IMR-90 (cell line): ENCODE measurements around the gene MRPL54. TPM values are rescaled to one million over a fixed set of nuclear protein-coding genes. Genes with fewer than 3 reads are reported as not detected.

Source experiments
- ATAC-seq: fragments of 200-7000 bp; cut with Tn5 transposase; 2 replicates; pipeline ENCODE4 v1.9.1; 2020; ENCODE audit warnings: low read depth, mild to moderate bottlenecking, moderate library complexity
- BruUV-seq: library from RNA; stranded (reverse); fragments of 400-500 nt; replicated peaks from 2 replicates; lab custom pipeline; 2021; lab: Mats Ljungman, UMichigan
- CTCF ChIA-PET: fragments of 300-600 bp; formaldehyde crosslinking; extraction: SDS; loops from one replicate; lab custom pipeline; 2021; ENCODE audit warnings: antibody characterized with exemption; lab: Yijun Ruan, JAX
- POLR2A ChIA-PET: fragments of 300-600 bp; sonication (Branson Sonifier 250); formaldehyde crosslinking; loops from one replicate; lab custom pipeline; 2022; ENCODE audit warnings: antibody characterized with exemption; ENCODE audit not compliant: unreplicated experiment; lab: Charles Lee
- DNase-seq: peaks from one replicate; pipeline ENCODE4 v3.0.0; 2013
- H2AFZ ChIP-seq: replicated peaks from 2 replicates; pipeline ENCODE3; 2013; ENCODE audit warnings: low read length, mild to moderate bottlenecking; ENCODE audit not compliant: poor library complexity
- H2AK5ac ChIP-seq: 2 replicates; pipeline ENCODE4 v1.6.1; 2013; ENCODE audit warnings: low read depth, low read length, inconsistent platforms
- H2AK9ac ChIP-seq: replicated peaks from 2 replicates; pipeline ENCODE3; 2013; ENCODE audit warnings: mild to moderate bottlenecking, low read depth, low read length, moderate library complexity; ENCODE audit not compliant: poor library complexity
- H2BK120ac ChIP-seq: 2 replicates; pipeline ENCODE4 v1.6.1; 2013; ENCODE audit warnings: low read depth, low read length, inconsistent platforms
- H2BK15ac ChIP-seq: 3 replicates; pipeline ENCODE4 v1.6.1; 2013; ENCODE audit warnings: low read depth, low read length, inconsistent platforms
- H2BK20ac ChIP-seq: 2 replicates; pipeline ENCODE4 v1.6.1; 2013; ENCODE audit warnings: low read depth, mild to moderate bottlenecking, inconsistent platforms, low read length, moderate library complexity
- H2BK5ac ChIP-seq: 2 replicates; pipeline ENCODE4 v1.6.1; 2013; ENCODE audit warnings: mild to moderate bottlenecking, low read depth, low read length, inconsistent platforms; ENCODE audit not compliant: poor library complexity, severe bottlenecking
- H3K14ac ChIP-seq: replicated peaks from 2 replicates; pipeline ENCODE4 v1.6.1; 2013; ENCODE audit warnings: low read depth, low read length, inconsistent platforms
- H3K18ac ChIP-seq: 2 replicates; pipeline ENCODE4 v1.6.1; 2013; ENCODE audit warnings: low read depth, low read length, control low read depth
- H3K23ac ChIP-seq: 2 replicates; pipeline ENCODE4 v1.6.1; 2013; ENCODE audit warnings: low read depth, low read length, inconsistent platforms
- H3K27ac ChIP-seq: 2 replicates; pipeline ENCODE4 v1.5.1; 2013; ENCODE audit warnings: mild to moderate bottlenecking, control low read depth, low read length; ENCODE audit not compliant: insufficient read depth
- H3K27me3 ChIP-seq: 2 replicates; pipeline ENCODE4 v1.6.1; 2013; ENCODE audit warnings: low read length; ENCODE audit not compliant: control insufficient read depth, insufficient read depth
- H3K36me3 ChIP-seq: 2 replicates; pipeline ENCODE4 v1.6.1; 2013; ENCODE audit warnings: low read length, mixed read lengths; ENCODE audit not compliant: control insufficient read depth, insufficient read depth
- H3K4ac ChIP-seq: 2 replicates; pipeline ENCODE4 v1.6.1; 2013; ENCODE audit warnings: low read depth, low read length, inconsistent platforms
- H3K4me1 ChIP-seq: 2 replicates; pipeline ENCODE4 v1.6.1; 2013; ENCODE audit warnings: low read length, mixed read lengths; ENCODE audit not compliant: control insufficient read depth, insufficient read depth
- H3K4me2 ChIP-seq: 2 replicates; pipeline ENCODE4 v1.6.1; 2013; ENCODE audit warnings: low read depth, mild to moderate bottlenecking, control low read depth, low read length, moderate library complexity
- H3K4me3 ChIP-seq: 2 replicates; pipeline ENCODE4 v1.5.1; 2013; ENCODE audit warnings: low read depth, mild to moderate bottlenecking, control low read depth, low read length, moderate library complexity; ENCODE audit not compliant: insufficient read depth
- H3K56ac ChIP-seq: 2 replicates; pipeline ENCODE4 v1.6.1; 2013; ENCODE audit warnings: low read length, inconsistent platforms; ENCODE audit not compliant: insufficient read depth; ENCODE audit errors: extremely low read depth
- H3K79me1 ChIP-seq, 2 experiments: 2 replicates each; pipeline ENCODE4 v1.6.1; 2013; ENCODE audit warnings: low read length in 2 of 2, inconsistent platforms in 1 of 2, low read depth in 1 of 2
- H3K9ac ChIP-seq: 2 replicates; pipeline ENCODE4 v1.6.1; 2013; ENCODE audit warnings: low read depth, low read length, control low read depth
- H3K9me1 ChIP-seq: 2 replicates; pipeline ENCODE4 v1.6.1; 2013; ENCODE audit warnings: low read length, inconsistent platforms; ENCODE audit not compliant: insufficient read depth
- H3K9me3 ChIP-seq: 2 replicates; pipeline ENCODE4 v1.6.1; 2013; ENCODE audit warnings: low read length; ENCODE audit not compliant: control insufficient read depth, insufficient read depth
- H4K20me1 ChIP-seq: 2 replicates; pipeline ENCODE4 v1.6.1; 2013; ENCODE audit warnings: low read length, inconsistent platforms; ENCODE audit not compliant: insufficient read depth
- H4K5ac ChIP-seq: 2 replicates; pipeline ENCODE4 v1.6.1; 2013; ENCODE audit warnings: mild to moderate bottlenecking, low read depth, low read length, control low read depth
- H4K8ac ChIP-seq, 2 experiments: 2 replicates each; pipeline ENCODE4 v1.6.1; 2013; ENCODE audit warnings: low read depth in 2 of 2, low read length in 2 of 2, control low read depth in 1 of 2, inconsistent platforms in 1 of 2
- H4K91ac ChIP-seq: 2 replicates; pipeline ENCODE4 v1.6.1; 2013; ENCODE audit warnings: low read depth, low read length, inconsistent platforms; ENCODE audit not compliant: insufficient read depth
- BHLHE40 ChIP-seq: fragments of 150-350 bp; IDR thresholded peaks from 2 replicates; pipeline ENCODE4 v1.6.1; 2016; ENCODE audit warnings: mild to moderate bottlenecking, low read depth, low read length
- CEBPB ChIP-seq: IDR thresholded peaks from 2 replicates; pipeline ENCODE4 v1.6.1; 2012; ENCODE audit warnings: low read depth, low read length, improper control_type of control experiment
- CHD1 ChIP-seq: IDR thresholded peaks from 2 replicates; pipeline ENCODE4 v1.6.1; 2012; ENCODE audit warnings: low read depth, low read length, improper control_type of control experiment
- FOS ChIP-seq: fragments of 150-350 bp; IDR thresholded peaks from 2 replicates; pipeline ENCODE4 v1.6.1; 2016; ENCODE audit warnings: low read depth, low read length
- MAFK ChIP-seq: IDR thresholded peaks from 2 replicates; pipeline ENCODE4 v1.6.1; 2012; ENCODE audit warnings: low read depth, low read length, improper control_type of control experiment
- MAZ ChIP-seq: IDR thresholded peaks from 2 replicates; pipeline ENCODE4 v1.6.1; 2012; ENCODE audit warnings: low read depth, mild to moderate bottlenecking, low read length, improper control_type of control experiment, moderate library complexity, borderline replicate concordance
- MXI1 ChIP-seq: IDR thresholded peaks from 2 replicates; pipeline ENCODE4 v1.6.1; 2012; ENCODE audit warnings: low read depth, mild to moderate bottlenecking, low read length, moderate library complexity, borderline replicate concordance
- NFE2L2 ChIP-seq: fragments of 150-350 bp; IDR thresholded peaks from 2 replicates; pipeline ENCODE4 v1.6.1; 2016; ENCODE audit warnings: low read depth, mild to moderate bottlenecking, low read length
- POLR2A ChIP-seq: IDR thresholded peaks from 2 replicates; pipeline ENCODE4 v1.6.1; 2012; ENCODE audit warnings: mild to moderate bottlenecking, low read depth, low read length
- RCOR1 ChIP-seq: IDR thresholded peaks from 2 replicates; pipeline ENCODE4 v1.6.1; 2012; ENCODE audit warnings: mild to moderate bottlenecking, low read length, improper control_type of control experiment; ENCODE audit not compliant: insufficient replicate concordance
- RFX5 ChIP-seq: IDR thresholded peaks from 2 replicates; pipeline ENCODE4 v1.8.0; 2012; ENCODE audit warnings: low read depth, mild to moderate bottlenecking, low read length, moderate library complexity
- SMC3 ChIP-seq: fragments of 150-350 bp; IDR thresholded peaks from 2 replicates; pipeline ENCODE4 v1.6.1; 2016; ENCODE audit warnings: low read depth, mild to moderate bottlenecking, antibody characterized with exemption, low read length, moderate library complexity
- WGBS, 2 experiments: methylation state at CpG; one replicate each; pipeline versions ENCODE4 v1.1.5 to v1.1.7; 2013; ENCODE audit warnings: missing lambda C conversion rate in 2 of 2; ENCODE audit not compliant: insufficient read length in 1 of 2; ENCODE audit errors: extremely low coverage in 2 of 2; 5-methylcytosine and 5-hydroxymethylcytosine counted together
- dilution Hi-C: fragments of 300-500 bp; cut with HindIII; formaldehyde crosslinking; loops from one replicate; pipeline ENCODE4 v1.14.3; 2018; ENCODE audit warnings: low sequenced_read_pairs; ENCODE audit not compliant: unreplicated experiment
- in situ Hi-C: fragments of 300-500 bp; cut with MboI; formaldehyde crosslinking; loops from 3 replicates; pipeline ENCODE4 v1.14.3; 2019; ENCODE audit warnings: low sequenced_read_pairs, inconsistent platforms, mixed read lengths
- intact Hi-C: fragments of 100-400 bp; cut with micrococcal nuclease; formaldehyde crosslinking; loops from 2 replicates; pipeline ENCODE4 v1.10.0; 2022
- polyA plus RNA-seq, 3 experiments: library from polyadenylated mRNA; depleted of rRNA; stranded (reverse); fragments of >200 nt; gene quantifications; 2 replicates each; pipeline ENCODE4 v1.2.3, GENCODE V29; 2012; ENCODE audit warnings: low replicate concordance in 1 of 3
- total RNA-seq: library from RNA; depleted of rRNA; stranded (reverse); fragments of >200 nt; gene quantifications from 2 replicates; pipeline ENCODE4 v1.2.3, GENCODE V29; 2012
- TF ChIP-seq, protein P1 (sequence below): fragments of 150-350 bp; IDR thresholded peaks from 2 replicates; pipeline ENCODE4 v1.6.1; 2017; ENCODE audit warnings: mild to moderate bottlenecking, antibody characterized with exemption, low read length, low read depth
- TF ChIP-seq, protein P2 (sequence below): fragments of 150-350 bp; IDR thresholded peaks from 2 replicates; pipeline ENCODE4 v1.6.1; 2016; ENCODE audit warnings: low read depth, mild to moderate bottlenecking, low read length, moderate library complexity, borderline replicate concordance

Gene MRPL54
- total and polyA plus RNA-seq, 2 of the 4 experiments (the other 2 are of a cell fraction) = 55.9 to 75.7 TPM

DNA sequence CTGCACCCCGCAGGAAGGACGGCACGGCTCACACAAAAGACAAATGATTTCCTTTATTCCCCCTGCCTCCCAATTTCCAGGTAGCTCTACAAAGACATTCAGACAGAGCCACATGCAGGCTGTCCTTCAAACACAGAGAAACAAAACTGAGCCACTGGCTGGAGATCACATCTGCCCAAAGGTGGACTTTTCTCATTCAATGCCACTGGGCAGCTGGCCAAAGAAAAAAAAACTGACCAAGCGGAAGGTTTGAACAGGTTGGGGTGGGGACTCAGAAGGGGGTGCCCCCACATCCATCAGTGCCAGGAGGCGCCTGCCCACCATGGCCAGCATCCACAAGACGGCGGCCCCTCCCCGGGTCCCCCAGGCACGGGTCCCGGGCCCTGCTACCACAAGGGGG lies 41.5 kb downstream of the MRPL54 start:
- dilution Hi-C loops = no loop called here
- H3K23ac ChIP-seq = no peak overlapping the region
- TF ChIP-seq BHLHE40 (no peak), SMC3 (no peak), NFE2L2 (no peak), CEBPB (no peak), CHD1 (no peak), MAZ (no peak), RFX5 (no peak), RCOR1 (no peak), POLR2A (no peak), MAFK (no peak), FOS (no peak), MXI1 (no peak)
- TF ChIP-seq, protein P1, sequence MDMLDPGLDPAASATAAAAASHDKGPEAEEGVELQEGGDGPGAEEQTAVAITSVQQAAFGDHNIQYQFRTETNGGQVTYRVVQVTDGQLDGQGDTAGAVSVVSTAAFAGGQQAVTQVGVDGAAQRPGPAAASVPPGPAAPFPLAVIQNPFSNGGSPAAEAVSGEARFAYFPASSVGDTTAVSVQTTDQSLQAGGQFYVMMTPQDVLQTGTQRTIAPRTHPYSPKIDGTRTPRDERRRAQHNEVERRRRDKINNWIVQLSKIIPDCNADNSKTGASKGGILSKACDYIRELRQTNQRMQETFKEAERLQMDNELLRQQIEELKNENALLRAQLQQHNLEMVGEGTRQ = no peak
- TF ChIP-seq, protein P2, sequence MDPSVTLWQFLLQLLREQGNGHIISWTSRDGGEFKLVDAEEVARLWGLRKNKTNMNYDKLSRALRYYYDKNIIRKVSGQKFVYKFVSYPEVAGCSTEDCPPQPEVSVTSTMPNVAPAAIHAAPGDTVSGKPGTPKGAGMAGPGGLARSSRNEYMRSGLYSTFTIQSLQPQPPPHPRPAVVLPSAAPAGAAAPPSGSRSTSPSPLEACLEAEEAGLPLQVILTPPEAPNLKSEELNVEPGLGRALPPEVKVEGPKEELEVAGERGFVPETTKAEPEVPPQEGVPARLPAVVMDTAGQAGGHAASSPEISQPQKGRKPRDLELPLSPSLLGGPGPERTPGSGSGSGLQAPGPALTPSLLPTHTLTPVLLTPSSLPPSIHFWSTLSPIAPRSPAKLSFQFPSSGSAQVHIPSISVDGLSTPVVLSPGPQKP = no peak
- H3K9me3 ChIP-seq = 0 out of 2 replicates have a peak, but pooled peaks cover 1% of the 10 kb centered on the region
- no peak overlapping the region for H2BK5ac ChIP-seq
- H3K36me3 ChIP-seq = no peaks in the 10 kb centered on the region
- no peak overlapping the region for H4K5ac ChIP-seq
- no peak overlapping the region for H2BK15ac ChIP-seq
- DNase-seq (no peak), ATAC-seq (no peak)
- H3K4me1 ChIP-seq = no peaks in the 10 kb centered on the region
- no peak overlapping the region for H3K4me3 ChIP-seq
- H3K56ac ChIP-seq = no peak overlapping the region
- ChIA-PET POLR2A (no interaction called here), CTCF (no interaction called here)
- H2AK9ac ChIP-seq = no peak overlapping the region
- H3K9me1 ChIP-seq = peaks cover 5% of the 10 kb centered on the region
- no peak overlapping the region for H3K4me2 ChIP-seq
- H3K14ac ChIP-seq = no peak overlapping the region
- H2BK120ac ChIP-seq = no peak overlapping the region
- H3K4ac ChIP-seq = no peak overlapping the region
- H3K9ac ChIP-seq = no peak overlapping the region
- no peak overlapping the region for H2AFZ ChIP-seq
- H4K8ac ChIP-seq = no peak overlapping the region
- no peak overlapping the region for H2AK5ac ChIP-seq
- no peaks in the 10 kb centered on the region for H3K79me1 ChIP-seq
- in situ Hi-C loops = no loop called here
- no peaks in the 10 kb centered on the region for H4K20me1 ChIP-seq
- BruUV-seq = no TSS peak
- H3K27me3 ChIP-seq = peaks cover 35% of the 10 kb centered on the region
- H2BK20ac ChIP-seq = no peak overlapping the region
- no peak overlapping the region for H3K18ac ChIP-seq
- intact Hi-C loops = no loop called here
- no peak overlapping the region for H4K91ac ChIP-seq
- WGBS, 2 experiments = 53% methylated on average over 4 of the region's 10 CpGs; no CpG with 5 or more reads in 1 of the 2 experiments
- H3K27ac ChIP-seq = no peak overlapping the region
